ENCODE measurements around the gene SLC12A5.

The SLC12A5 gene

GRCh38 chr20:46049190-46049589 lies 20.2 kb downstream of the SLC12A5 start:
- intact Hi-C loops (cut with DNase I) = no loop called here
- DNase-seq = no peak

DNA sequence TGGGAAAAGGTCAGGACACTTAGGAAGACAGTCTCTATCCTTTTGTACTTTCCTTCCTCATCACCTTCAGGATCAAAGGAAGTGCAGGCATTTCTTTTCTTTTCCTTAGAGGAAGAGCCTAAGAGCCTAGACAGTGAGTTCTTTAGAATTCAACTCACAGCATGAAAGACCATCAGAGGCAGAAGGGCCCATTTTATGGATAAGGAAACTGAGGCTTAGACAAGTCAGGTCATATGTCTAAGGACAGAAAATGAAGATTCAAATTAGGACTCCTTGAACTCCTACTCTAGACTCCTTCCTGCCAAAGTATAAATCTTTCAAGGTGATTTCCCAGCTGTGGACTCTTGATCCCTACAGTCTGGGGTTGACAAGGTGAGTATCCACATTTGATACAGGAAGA lies 20.8 kb downstream of the SLC12A5 start:
- no peak for DNase-seq
- intact Hi-C loops (cut with DNase I) = no loop called here

DNA sequence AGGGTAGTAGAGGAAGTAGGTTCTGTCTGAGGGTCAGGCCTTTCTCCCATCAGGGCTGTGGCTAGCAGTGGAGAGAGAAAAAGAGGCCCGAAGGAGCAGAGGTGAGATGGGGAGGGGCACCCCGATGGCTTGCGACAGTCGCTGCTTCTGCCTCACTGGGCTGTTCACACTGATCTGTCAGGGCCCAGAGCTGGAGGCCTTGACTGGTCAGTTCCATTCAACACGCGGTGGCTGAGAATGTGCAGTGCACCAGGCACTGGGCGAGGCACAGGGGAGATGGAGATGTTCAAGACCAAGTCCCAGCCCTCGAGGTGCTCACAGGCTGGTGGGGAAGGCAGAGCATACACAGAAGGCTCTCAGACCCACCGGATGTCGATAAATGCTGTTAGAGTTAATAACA lies 21.4 kb downstream of the SLC12A5 start:
- no peak for DNase-seq
- intact Hi-C loops (cut with DNase I) = no loop called here

GRCh38 chr20:46050885-46051284 lies 21.9 kb downstream of the SLC12A5 start:
- no peak for DNase-seq
- intact Hi-C loops (cut with DNase I) = no loop called here

DNA sequence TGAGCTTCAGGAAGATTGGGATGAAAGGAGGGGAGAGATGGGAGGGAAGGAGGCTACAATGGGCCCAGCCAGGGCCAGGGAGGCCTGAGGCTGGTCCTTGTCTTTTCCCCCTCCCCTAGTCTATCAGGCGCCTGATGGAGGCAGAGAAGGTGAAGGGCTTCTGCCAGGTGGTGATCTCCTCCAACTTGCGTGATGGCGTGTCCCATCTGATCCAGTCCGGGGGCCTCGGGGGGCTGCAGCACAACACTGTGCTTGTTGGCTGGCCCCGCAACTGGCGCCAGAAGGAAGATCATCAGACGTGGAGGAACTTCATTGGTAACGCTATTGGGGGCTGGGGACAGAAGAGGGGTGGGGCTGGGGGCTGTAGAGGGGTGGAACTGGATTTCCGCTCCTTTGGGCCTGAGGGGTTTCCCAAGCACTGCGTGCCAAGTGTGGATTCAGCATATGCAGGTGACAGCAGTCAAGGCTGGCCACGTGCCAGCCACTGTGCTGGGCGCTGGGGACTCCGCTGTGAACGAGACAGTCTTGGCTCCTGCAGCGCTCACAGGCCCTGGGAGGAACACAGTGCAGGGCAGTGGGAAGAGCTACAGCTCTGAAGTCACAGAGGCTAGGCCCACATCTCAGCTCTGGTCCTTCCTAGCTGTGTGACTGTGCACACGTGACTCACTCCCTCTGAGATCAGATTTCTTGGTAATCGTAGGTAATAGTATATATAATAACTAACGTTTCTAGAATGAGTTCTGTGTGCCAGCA lies 22.7 kb downstream of the SLC12A5 start:
- peak in 1 of 10 donors; percentile 75 for DNase-seq
- intact Hi-C loops (cut with DNase I) = no loop called here

DNA sequence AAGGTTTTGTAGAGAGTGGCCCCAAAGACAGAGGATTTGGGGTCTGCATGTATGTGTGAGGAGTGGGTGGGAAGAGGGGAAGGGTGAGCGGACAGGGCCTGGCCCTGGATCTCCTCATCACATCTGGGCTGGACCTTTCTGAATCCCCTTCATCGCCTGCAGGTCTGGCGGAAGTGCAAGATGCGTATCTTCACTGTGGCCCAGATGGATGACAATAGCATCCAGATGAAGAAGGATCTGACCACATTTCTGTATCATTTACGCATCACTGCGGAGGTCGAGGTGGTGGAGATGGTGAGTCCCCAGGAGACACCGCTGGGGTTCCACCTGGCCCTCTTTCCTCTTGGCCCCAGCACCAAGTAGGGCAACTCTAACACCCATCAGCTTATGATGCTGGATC lies 24.4 kb downstream of the SLC12A5 start:
- DNase-seq = no peak
- intact Hi-C loops (cut with DNase I) = no loop called here

GRCh38 chr20:46054606-46055005 lies 25.6 kb downstream of the SLC12A5 start:
- intact Hi-C loops (cut with DNase I) = no loop called here
- no peak for DNase-seq

DNA sequence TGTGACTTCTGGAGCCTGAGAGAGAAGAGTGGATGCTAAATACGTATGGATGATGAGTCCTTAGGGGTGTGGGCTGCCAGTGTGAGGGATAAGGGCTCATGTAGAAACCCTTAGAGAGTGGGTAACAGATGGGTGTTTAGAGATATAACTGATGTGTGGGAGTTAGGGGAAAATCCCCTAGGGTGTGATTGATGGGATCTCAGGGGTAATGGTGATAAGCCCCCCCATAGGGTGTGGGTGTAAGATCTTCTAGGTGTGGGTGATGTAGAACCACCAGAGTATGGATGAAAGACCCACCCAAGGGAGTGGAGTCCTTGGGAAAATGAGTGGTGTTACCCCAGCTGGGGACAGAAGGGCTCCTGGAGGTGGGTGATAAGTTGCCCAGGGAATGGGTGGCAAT lies 26.3 kb downstream of the SLC12A5 start:
- intact Hi-C loops (cut with DNase I) = no loop called here
- DNase-seq = no peak

GRCh38 chr20:46056027-46056833 lies 27.2 kb downstream of the SLC12A5 start:
- peak in 2 of 10 donors; percentile 85 to 88 for DNase-seq
- intact Hi-C loops (cut with DNase I) = no loop called here

- intact Hi-C loops (cut with DNase I) = no loop called here
- peak in 4 of 10 donors; percentile 34 to 89 (median 70) for DNase-seq
Observed at GRCh38 chr20:46056970-46057855, 28.2 kb downstream of the SLC12A5 start.

GRCh38 chr20:46057856-46058598 lies 29.0 kb downstream of the SLC12A5 start:
- DNase-seq = peak; percentile 26 to 92 (median 54)
- intact Hi-C loops (cut with DNase I) = no loop called here

DNA sequence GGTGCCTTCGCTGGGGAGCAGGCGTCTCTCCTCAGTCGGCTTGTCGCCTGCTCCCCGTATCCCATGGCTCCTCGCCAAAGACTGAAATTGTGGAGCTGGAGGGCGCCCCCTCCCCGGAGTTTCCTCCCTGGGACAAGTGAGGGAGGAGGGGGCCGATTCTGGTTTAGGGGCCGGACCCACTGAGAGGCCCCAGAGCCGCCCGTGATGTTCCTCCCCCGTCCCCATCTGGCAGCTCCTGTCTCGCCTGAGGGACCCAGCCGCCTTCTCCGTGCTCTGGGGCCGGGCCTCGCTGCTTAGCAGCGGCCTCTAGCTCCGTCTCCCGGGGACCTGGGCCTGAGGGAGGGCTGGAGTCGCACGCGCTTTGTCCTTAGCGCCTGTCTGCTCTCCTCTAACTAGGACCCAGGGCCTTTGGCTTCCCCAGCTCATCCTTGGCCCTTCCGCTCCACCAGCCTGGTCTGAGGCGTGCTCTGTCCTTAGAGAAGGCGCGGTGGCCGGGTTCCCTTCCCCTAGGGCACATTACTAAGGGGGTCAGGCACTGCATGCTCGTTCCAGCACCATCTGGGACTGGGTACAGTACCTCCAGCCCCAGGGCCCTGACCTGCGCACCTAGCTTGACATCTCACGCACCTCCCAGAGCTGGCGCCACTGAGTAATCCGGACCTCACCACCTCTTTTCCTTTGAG lies 29.7 kb downstream of the SLC12A5 start:
- intact Hi-C loops (cut with DNase I) = no loop called here
- DNase-seq = peak in 2 of 10 donors; percentile 34 to 87

DNA sequence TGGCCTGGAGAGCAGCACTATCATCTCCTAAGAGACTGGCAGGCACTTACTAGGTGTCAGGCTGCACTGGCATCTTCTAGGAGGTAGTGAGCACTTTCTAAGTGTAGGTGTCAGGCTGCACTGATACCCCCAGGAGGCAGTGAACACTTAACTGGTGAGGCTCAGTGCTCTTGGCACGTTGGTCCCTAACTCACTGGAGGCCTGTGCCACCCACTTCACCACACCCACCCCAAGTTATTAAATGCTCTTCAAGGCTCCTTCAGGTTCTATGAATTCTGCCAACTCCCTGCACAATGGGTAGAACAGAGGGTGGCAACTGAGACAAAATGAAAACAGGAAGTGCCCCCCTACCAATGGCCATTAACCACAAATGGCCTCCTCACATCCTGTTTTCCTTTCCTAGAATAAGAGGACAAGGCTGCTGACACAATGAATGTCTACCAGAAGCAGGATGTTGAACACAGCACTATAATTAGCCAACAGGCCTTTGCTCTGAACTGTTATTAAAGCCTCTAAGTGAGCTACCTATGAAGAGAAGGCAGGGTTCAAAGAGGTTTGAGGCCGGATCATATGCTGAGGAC lies 31.4 kb downstream of the SLC12A5 start:
- no peak for DNase-seq
- intact Hi-C loops (cut with DNase I) = loop anchor here (2.0 kb wide), 1 partner anchor 22 kb away; no protein-coding TSS in a partner anchor

- no peak for DNase-seq
- intact Hi-C loops (cut with DNase I) = loop anchor here (2.0 kb wide), 1 partner anchor 22 kb away; no protein-coding TSS in a partner anchor
Observed at GRCh38 chr20:46060975-46061374, 32.0 kb downstream of the SLC12A5 start.

DNA sequence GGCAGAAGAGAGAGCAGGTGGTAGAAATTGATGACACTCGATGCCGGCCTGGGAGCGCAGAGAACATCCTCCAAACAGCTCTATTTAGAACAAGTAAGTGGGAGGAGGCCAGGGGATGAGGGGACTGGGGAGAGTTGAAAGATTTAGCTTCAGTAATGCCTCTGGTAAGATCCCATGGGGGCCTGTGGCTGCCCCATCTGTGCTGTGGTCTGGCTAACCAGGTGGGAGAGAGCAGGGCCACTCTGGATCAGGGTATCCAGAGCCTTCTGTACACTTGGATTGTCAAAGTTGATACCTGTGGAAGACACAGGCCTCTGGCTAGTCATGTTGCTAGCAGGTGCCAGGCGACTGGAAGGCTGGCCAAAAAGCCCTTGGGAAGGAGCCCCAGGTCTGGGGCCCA lies 33.1 kb downstream of the SLC12A5 start:
- no peak for DNase-seq
- intact Hi-C loops (cut with DNase I) = no loop called here

DNA sequence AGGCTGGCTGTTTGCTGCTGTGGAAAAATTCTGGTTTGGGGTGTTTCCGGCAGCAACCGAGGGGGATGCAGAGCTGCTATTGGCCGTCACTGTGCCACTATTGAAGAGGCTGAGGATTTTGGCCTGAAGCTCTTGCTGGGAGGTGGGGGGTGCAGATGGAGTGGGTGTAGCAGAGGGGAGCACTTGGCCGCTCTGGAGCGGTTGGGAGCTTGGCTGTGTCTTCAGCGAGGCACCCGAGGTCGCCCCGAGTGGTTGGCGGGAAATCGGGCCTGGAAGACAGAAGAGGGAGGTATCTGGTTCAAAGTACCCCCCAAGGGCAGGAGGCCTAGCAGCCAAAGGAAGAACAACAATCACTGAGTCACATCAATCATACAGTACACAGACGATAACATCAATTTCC lies 33.6 kb downstream of the SLC12A5 start:
- intact Hi-C loops (cut with DNase I) = no loop called here
- no peak for DNase-seq

GRCh38 chr20:46063151-46063550 lies 34.1 kb downstream of the SLC12A5 start:
- no peak for DNase-seq
- intact Hi-C loops (cut with DNase I) = no loop called here

- no peak for DNase-seq
- intact Hi-C loops (cut with DNase I) = no loop called here
Observed at GRCh38 chr20:46063652-46064054, 34.6 kb downstream of the SLC12A5 start.

DNA sequence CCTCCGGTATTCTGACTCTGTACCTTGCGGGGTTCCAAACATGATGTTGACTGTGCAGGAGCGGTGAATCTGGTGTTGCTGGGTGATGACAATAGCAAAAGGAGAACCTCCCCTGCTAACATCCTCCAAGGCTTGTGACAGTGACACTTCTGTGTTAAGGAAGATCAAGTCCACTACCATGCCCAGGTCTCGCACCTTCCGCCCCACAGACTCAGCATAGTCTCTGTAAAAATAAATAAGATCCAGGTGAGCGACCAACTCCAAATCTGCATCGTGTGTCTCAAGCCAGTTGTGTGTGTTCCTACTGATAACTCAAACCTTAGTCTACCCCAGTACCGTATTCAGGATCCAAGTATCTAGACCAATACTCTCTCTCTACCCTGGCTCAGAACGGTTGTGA lies 36.0 kb downstream of the SLC12A5 start:
- DNase-seq = no peak
- intact Hi-C loops (cut with DNase I) = no loop called here

All from posterior cingulate gyrus (tissue), 11 donors.